Anterior cingulate cortex (tissue), 58 donors: ENCODE results near the gene MYL12A.
"Not testable (repeated sequence)": the region's sequence is repeated elsewhere in the genome, so short reads cannot be mapped to it uniquely, and the experiment has no call there.

Source experiments
- DNase-seq, 58 donors: peaks; one replicate each; lab custom pipeline; 2025; lab: John Stamatoyannopoulos, UW

Gene MYL12A

GRCh38 chr18:3251963-3252277, 4.3 kb downstream of the MYL12A start:
- no peak for DNase-seq

- DNase-seq: no peak
Observed at GRCh38 chr18:3252843-3253242, 5.2 kb downstream of the MYL12A start.

DNA sequence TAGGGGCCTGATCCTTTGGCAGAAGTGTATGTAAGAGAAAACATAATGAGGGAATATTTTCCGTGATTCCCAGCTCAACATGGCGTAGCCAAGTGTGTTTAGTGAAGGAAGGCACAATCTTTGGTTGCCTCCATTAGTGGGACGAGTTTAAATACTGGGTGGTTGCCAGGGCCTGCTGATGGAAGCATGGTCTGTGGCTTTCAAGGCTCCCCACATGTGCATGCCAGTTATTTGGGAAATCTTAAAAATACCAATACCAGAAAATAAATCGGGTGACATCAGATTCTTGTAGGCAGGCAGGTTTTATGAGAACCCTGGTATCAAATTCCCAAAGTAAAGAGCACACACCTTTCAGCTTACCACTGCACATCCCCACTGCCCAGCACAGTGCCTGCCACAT, 7.1 kb downstream of the MYL12A start:
- no peak for DNase-seq

DNA sequence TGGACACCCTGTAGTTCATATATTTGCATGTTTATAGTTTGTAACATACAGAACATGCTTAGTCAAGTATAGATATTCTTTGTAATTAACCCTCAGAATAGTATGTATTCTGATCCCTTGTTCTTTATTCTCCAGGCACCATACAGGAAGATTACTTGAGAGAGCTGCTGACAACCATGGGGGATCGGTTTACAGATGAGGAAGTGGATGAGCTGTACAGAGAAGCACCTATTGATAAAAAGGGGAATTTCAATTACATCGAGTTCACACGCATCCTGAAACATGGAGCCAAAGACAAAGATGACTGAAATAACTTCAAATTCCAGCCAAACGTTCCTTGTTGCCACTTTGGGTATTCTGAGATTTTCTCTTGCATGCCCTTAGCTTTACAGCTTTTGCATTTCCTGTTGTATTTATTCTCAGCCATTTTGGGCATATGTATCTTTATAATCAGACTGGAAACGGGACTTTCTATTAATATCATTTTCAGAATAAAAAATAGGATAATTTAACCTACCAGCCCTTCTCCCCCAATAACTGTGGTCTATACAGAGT, 8.1 kb downstream of the MYL12A start:
- no peak for DNase-seq

DNA sequence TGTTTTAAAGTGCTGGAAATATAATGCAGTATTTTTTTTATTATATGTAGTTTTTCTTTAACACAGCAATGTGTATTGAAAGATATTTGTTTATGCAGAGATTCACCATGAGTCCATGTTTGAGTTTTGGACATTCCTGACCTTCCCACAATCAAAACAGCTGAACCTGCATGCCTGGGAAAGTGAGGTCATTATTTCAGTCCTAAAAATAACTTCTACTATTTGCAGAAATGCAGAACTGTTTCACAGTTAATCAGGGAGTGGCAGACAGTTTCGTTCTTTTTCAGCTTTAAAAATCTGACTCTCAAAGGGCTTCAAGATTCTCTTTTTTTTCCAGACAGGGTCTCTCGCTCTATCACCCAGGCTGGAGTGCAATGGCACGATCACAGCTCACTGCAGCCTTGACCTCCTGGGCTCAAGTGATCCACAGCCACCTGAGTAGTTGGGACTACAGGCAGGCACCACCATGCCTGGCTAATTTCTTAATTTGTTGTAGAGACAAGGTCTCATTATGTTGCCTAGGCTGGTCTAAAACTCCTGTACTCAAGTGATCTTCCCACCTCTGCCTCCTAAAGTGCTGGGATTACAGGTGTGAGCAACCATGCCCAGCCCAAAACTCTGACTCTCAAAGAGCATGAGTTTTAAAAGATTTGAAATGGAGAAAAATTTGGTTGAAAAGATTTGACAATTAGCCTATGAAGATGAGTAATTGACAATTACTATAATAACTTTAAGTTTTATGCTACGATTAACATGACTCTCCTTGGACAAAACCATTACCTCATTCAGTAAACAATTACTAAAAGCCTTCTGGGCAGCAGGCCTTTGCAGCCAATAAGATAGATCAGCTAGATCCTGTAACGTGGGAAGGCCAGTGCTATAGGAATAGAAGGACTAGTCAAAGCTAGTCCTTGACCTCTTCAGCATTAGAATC, 9.4 kb downstream of the MYL12A start:
- DNase-seq: no peak

GRCh38 chr18:3257627-3258120, 10.1 kb downstream of the MYL12A start:
- DNase-seq: no peak

- DNase-seq: no peak
Observed at GRCh38 chr18:3260995-3261372, 13.4 kb downstream of the MYL12A start.

GRCh38 chr18:3261373-3262233, 14.0 kb downstream of the MYL12A start, which contains the start of gene MYL12B:
TSS of gene MYL12B (plus strand) at chr18:3262133. CDS start at chr18:3272899, 10,766 bp downstream.
- peak in 57 of 58 donors; percentile 26 to 86 (median 74) for DNase-seq

GRCh38 chr18:3262234-3263131, 14.9 kb downstream of the MYL12A start:
- DNase-seq: peak in 7 of 58 donors; percentile 19 to 59 (median 42)

DNA sequence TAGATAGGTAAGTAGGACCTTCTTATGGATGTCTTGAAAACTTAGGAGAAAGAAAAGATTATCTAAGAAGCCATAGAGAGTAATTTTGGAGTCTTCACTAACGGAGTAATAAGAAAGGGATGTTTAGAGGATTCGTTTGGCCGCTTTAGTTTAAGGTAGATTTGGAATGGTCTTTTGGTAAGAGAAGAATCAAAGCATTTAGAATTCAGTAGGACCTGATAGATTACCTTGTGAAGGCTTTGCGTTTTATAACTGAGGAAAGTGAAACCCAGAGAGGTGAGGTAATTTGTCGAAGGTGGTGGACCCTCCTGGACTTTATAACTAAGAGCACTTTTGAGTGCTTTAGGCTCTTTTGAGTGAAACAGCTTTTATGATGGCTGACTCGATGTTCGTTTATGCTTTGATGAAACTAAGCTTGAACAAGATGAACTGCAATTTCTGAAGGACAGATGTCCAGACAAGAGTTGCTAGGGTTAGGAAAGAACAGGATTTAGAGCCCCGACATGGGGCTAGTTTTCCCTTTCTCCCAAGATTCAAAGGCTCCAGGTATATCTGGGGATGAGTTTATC, 15.6 kb downstream of the MYL12A start:
- no peak for DNase-seq

- DNase-seq: no peak
Observed at GRCh38 chr18:3264362-3264761, 16.8 kb downstream of the MYL12A start.

DNA sequence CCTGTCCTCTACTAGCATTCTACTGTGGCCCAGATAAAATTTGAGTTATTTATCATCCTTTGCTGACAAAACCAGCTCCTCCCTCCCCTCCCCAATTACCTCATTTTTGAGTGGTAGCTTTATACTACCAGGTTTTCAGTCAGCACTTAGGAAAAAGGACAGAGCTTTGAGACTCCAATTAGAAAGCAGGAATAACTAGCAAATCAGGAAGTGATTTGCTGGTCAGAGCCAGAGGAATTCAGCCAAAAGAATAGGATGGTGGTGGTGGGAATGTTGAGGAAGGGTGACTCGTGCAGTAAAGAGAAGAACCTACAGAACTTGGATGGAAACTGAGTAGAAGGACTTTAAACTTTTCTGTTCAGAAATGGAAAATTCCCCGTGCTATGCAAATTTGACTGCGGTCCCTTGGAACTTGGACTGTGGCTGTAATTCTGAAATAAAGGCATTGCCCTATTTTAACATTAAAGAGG, 18.0 kb downstream of the MYL12A start:
- no peak for DNase-seq

DNA sequence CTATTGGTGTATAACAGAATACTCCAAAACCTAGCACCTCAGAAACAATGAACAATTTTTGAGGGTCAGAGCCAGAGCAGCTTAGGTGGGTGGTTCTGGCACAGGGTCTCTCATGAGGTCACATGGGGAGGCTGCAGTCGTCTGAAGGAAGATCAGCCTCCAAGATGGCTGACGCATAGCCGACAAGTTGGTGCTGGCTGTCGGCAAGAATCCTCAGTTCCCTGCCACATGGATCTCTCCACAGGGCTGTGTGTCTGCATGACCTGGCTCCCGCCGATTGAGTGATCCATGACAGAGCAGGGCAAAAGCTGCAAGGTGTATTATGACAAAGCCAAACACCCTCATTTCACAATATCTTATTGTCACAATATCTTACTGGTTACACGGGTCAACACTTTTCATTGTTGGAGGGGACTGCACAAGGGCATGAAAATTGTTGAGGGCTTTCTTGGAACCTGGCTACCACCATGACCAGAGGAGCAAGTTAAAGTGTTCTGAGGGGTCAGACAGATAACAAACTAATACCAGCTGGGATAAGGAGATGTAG, 18.5 kb downstream of the MYL12A start:
- no peak for DNase-seq

DNA sequence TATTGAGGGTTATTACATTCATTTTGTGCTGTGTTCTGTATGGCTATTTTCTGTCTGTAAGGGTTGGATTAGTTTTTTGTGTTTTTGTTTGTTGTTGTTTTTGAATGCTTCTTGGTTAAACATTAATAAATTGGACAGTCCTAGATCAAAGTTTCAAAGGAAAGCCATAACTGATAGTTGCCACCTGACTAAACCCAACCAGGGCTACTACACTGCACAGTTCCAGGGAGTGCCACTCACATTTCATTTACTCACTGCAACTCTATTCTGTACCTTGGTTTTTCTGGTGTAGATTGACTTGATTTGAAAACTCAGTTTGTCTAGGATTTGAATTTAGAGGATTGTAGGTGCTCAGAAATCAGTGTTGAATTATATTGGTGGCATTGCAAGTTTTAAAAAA, 20.7 kb downstream of the MYL12A start:
- no peak for DNase-seq

DNA sequence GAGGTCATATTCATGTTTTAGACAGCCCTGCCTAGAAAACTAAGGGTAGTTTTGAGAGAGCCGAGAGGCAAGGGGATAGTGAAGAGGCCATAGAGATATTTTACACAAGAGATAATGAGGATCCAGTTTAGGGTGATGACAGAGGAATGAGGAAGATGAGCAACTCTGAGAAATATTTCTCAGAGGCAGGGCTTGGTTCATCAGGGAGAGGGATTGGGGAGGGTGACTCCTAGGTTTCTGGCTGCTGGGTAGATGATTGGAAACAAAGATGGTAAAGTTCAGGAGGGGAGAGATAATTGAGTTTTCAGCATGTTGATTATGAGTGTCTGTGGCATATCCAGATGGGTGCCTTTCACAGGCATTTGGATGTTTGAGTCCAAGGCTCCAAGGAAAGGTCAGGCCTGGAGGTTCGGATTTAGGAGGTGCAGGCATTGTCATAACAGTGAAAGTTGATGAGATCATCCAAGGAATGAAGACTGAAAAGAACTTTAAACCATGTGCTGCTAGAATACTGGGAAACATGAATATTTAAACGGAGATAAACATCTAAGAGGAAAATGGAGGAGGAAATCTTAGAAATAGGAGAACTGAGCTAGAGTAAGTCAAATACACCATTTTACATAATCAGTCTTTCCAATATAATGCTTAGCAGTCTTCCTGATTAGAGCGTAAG, 21.8 kb downstream of the MYL12A start:
- no peak for DNase-seq

DNA sequence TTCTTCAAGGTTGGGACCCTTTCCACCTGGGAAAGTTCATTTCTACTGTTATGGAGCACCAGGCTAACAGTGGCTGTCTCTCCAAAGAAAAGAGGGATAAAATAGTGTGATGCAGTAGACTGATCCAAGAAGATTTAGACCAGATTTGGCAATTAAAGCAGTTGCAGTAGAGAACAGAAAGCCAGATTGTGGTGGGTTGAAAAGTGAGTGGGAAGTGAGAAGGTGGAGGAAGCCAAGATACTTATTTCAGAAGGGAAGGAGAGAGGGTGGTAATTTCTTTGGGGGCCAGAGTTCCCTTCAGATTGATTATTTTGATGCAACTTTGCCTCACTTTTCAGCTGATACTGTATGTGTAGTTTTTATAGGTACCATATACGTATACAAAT, 22.3 kb downstream of the MYL12A start:
- no peak for DNase-seq

GRCh38 chr18:3273042-3273441, 25.4 kb downstream of the MYL12A start:
- DNase-seq: no peak

DNA sequence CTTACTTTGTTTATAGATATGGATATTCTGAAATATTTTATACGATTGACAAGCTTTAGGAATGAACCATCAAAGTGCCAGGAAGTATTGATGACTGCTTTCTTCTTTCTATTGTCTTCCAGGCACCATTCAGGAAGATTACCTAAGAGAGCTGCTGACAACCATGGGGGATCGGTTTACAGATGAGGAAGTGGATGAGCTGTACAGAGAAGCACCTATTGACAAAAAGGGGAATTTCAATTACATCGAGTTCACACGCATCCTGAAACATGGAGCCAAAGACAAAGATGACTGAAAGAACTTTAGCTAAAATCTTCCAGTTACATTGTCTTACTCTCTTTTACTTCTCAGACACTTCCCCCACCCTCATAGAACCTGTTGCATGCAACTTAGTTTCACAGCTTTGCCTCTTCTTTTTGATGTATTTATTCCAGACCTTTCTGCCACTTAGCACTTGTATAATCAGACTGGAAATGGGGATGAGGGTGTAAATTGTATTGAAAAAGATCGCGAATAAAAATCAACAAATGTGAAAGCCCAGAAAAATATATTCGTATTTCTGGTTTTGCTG, 30.1 kb downstream of the MYL12A start:
- DNase-seq: not testable (repeated sequence)
